HCT116 (cell line): ENCODE measurements around the gene ZNF804B.

Experiments used
- CBX3 ChIP-seq: IDR thresholded peaks from 2 replicates; pipeline ENCODE4 v1.6.1; 2012; ENCODE audit warnings: low read depth
- CTCF ChIP-seq, 3 experiments: fragments of 200-600 bp in 1 of 3; sonication (generic) in 1 of 3; IDR thresholded peaks in 2 of 3; conservative IDR thresholded peaks in 1 of 3; 2 replicates each; pipeline ENCODE4 v1.5.1; 2012 to 2017; ENCODE audit warnings: low read depth in 2 of 3, low read length in 2 of 3, antibody characterized with exemption in 1 of 3, borderline replicate concordance in 1 of 3, control low read depth in 1 of 3, mild to moderate bottlenecking in 1 of 3, mixed read lengths in 1 of 3, mixed run types in 1 of 3, moderate library complexity in 1 of 3; ENCODE audit not compliant: insufficient read depth in 1 of 3
- EZH2 ChIP-seq: fragments of 200-600 bp; sonication (generic); IDR thresholded peaks from 2 replicates; pipeline ENCODE4 v1.6.1; 2017; ENCODE audit warnings: antibody characterized with exemption, mixed run types
- EZH2phosphoT487 ChIP-seq: fragments of 200-600 bp; IDR thresholded peaks from 2 replicates; pipeline ENCODE4 v1.6.1; 2018; ENCODE audit warnings: antibody characterized with exemption, borderline replicate concordance
- JUND ChIP-seq: IDR thresholded peaks from 2 replicates; pipeline ENCODE4 v1.6.1; 2012
- POLR2A ChIP-seq: IDR thresholded peaks from 2 replicates; pipeline ENCODE4 v1.7.0; 2011; ENCODE audit warnings: borderline replicate concordance; ENCODE audit not compliant: insufficient read depth, insufficient read length; ENCODE audit errors: extremely low read depth
- POLR2AphosphoS5 ChIP-seq: IDR thresholded peaks from 2 replicates; pipeline ENCODE4 v1.6.1; 2011; ENCODE audit warnings: mild to moderate bottlenecking, low read depth, low read length, moderate library complexity
- RAD21 ChIP-seq: IDR thresholded peaks from 2 replicates; pipeline ENCODE4 v1.6.1; 2012; ENCODE audit warnings: low read depth, mild to moderate bottlenecking
- YY1 ChIP-seq: IDR thresholded peaks from 2 replicates; pipeline ENCODE4 v1.6.1; 2011; ENCODE audit warnings: low read length, low read depth, moderate library complexity, mild to moderate bottlenecking; ENCODE audit not compliant: insufficient replicate concordance; ENCODE audit errors: extremely low read depth
- TF ChIP-seq, protein P1 (sequence below): IDR thresholded peaks from 2 replicates; pipeline ENCODE4 v1.6.1; 2012
- TF ChIP-seq, protein P2 (sequence below): IDR thresholded peaks from 2 replicates; pipeline ENCODE4 v1.6.1; 2012
- TF ChIP-seq, protein P3 (sequence below): IDR thresholded peaks from 2 replicates; pipeline ENCODE4 v1.6.1; 2012; ENCODE audit warnings: low read depth

GRCh38 chr7:89077992-89078391, 318.5 kb downstream of the ZNF804B start:
- TF ChIP-seq EZH2phosphoT487 (no peak), CTCF (IDR thresholded peaks at IDR 0.05 in 2 of 3, conservative IDR thresholded peaks at IDR 0.05 in 1 of 3; ENCODE audit: borderline replicate concordance in 1 of 3, insufficient read depth in 1 of 3, low read depth in 2 of 3, low read length in 2 of 3) (no peak), JUND (no peak), CBX3 (no peak), POLR2A (no peak), POLR2AphosphoS5 (no peak), EZH2 (no peak), RAD21 (no peak), YY1 (no peak)
- TF ChIP-seq, protein P1, sequence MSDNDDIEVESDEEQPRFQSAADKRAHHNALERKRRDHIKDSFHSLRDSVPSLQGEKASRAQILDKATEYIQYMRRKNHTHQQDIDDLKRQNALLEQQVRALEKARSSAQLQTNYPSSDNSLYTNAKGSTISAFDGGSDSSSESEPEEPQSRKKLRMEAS, result no peak
- TF ChIP-seq, protein P2, sequence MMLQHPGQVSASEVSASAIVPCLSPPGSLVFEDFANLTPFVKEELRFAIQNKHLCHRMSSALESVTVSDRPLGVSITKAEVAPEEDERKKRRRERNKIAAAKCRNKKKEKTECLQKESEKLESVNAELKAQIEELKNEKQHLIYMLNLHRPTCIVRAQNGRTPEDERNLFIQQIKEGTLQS, result no peak
- TF ChIP-seq, protein P3, sequence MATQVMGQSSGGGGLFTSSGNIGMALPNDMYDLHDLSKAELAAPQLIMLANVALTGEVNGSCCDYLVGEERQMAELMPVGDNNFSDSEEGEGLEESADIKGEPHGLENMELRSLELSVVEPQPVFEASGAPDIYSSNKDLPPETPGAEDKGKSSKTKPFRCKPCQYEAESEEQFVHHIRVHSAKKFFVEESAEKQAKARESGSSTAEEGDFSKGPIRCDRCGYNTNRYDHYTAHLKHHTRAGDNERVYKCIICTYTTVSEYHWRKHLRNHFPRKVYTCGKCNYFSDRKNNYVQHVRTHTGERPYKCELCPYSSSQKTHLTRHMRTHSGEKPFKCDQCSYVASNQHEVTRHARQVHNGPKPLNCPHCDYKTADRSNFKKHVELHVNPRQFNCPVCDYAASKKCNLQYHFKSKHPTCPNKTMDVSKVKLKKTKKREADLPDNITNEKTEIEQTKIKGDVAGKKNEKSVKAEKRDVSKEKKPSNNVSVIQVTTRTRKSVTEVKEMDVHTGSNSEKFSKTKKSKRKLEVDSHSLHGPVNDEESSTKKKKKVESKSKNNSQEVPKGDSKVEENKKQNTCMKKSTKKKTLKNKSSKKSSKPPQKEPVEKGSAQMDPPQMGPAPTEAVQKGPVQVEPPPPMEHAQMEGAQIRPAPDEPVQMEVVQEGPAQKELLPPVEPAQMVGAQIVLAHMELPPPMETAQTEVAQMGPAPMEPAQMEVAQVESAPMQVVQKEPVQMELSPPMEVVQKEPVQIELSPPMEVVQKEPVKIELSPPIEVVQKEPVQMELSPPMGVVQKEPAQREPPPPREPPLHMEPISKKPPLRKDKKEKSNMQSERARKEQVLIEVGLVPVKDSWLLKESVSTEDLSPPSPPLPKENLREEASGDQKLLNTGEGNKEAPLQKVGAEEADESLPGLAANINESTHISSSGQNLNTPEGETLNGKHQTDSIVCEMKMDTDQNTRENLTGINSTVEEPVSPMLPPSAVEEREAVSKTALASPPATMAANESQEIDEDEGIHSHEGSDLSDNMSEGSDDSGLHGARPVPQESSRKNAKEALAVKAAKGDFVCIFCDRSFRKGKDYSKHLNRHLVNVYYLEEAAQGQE, result no peak
